GM12874 (cell line): ENCODE measurements around the gene NMB.

Source experiments
- TF ChIP-seq, protein P1 (sequence below): IDR thresholded peaks from 2 replicates; pipeline ENCODE4 v1.5.1; 2011; ENCODE audit warnings: low read depth, mild to moderate bottlenecking, control low read depth, low read length, moderate library complexity; ENCODE audit not compliant: insufficient read depth

Gene NMB

GRCh38 chr15:84666373-84666772 is 8.4 kb upstream of the NMB start:
- TF ChIP-seq, protein P1, sequence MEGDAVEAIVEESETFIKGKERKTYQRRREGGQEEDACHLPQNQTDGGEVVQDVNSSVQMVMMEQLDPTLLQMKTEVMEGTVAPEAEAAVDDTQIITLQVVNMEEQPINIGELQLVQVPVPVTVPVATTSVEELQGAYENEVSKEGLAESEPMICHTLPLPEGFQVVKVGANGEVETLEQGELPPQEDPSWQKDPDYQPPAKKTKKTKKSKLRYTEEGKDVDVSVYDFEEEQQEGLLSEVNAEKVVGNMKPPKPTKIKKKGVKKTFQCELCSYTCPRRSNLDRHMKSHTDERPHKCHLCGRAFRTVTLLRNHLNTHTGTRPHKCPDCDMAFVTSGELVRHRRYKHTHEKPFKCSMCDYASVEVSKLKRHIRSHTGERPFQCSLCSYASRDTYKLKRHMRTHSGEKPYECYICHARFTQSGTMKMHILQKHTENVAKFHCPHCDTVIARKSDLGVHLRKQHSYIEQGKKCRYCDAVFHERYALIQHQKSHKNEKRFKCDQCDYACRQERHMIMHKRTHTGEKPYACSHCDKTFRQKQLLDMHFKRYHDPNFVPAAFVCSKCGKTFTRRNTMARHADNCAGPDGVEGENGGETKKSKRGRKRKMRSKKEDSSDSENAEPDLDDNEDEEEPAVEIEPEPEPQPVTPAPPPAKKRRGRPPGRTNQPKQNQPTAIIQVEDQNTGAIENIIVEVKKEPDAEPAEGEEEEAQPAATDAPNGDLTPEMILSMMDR: no peak

DNA sequence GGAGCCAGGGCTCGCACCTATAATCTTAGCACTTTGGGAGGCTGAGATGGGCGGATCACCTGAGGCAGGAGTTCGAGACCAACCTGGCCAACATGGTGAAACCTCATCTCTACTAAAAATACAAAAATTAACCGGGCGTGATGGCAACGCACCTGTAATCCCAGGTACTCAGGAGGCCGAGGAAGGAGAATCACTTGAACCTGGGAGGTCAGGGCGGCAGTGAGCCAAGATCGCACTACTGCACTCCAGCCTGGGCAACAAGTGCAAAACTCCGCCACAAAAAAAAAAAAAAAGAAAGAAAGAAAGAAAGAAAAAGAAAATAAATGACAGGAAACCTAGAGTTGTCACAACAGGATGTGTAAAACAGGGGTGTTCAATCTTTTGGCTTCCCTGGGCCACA is 3.0 kb upstream of the NMB start:
- TF ChIP-seq, protein P1: no peak

GRCh38 chr15:84659904-84660781 is 2.1 kb upstream of the NMB start:
- TF ChIP-seq, protein P1: no peak

DNA sequence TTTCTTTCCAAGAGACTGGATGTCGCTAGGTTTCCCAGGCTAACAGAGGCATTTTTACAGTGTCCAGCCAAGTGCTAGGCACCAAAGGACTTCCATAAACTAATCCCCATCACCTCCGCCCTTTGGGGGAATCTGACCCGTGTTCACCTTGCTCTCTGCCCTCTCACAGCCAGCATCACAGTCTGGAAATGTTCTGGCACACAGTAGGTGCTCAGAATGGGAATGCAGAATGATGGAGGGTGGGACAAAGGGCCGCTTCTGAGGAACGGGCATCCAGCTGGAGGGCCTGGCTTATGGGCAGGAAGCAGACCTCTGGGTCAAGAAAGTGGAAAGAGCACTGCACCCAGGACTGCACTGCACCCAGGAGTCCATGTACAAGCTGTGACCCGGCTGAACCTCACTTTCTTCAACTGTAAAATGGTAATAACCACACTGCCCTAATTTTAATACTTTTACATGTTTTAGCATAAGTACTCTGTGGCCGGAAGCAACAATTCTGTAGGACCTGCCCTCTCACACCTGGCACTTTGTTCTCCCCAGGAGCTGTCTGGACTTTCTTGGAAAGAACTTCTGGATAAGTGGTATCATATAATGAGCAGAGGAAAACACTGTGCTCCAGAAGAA is 901 bp upstream of the NMB start:
- TF ChIP-seq, protein P1: no peak

DNA sequence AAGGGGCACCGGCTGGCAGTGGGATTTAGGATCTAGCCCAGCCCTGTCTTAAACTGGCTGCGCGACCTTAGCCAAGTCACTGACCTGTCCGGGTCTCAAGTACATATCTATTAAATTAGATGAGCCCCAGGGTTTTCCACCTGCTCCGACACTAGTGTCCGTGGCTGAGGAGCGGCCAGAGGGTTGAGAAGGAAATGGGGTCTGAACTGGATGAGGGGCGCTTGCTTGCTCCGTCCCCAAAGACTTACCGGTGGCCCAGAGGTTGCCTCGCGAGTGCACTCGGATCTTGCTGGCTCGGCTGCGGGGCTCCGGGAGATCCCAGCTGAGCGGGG is 285 bp downstream of the NMB start:
- TF ChIP-seq, protein P1: no peak

DNA sequence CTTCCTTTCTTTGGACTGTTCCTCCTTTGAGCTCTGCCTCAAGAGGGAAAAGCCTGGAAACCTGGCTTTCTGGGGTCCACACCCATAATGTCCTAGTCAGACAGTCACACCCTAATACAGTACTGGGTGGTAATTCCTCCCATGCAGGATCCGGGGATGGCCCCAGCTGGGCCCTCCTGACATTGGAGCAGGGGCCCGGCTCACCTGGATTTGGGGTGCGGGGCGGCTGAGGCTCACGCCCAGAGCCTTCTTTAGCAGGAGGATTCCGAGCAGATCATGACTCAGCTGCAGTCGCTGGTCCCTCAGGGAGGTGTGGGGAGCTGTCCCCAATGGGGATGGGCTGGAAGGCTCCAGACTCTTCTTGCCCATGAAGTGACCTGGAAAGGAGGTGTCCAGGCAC is 1.0 kb downstream of the NMB start:
- TF ChIP-seq, protein P1: no peak

DNA sequence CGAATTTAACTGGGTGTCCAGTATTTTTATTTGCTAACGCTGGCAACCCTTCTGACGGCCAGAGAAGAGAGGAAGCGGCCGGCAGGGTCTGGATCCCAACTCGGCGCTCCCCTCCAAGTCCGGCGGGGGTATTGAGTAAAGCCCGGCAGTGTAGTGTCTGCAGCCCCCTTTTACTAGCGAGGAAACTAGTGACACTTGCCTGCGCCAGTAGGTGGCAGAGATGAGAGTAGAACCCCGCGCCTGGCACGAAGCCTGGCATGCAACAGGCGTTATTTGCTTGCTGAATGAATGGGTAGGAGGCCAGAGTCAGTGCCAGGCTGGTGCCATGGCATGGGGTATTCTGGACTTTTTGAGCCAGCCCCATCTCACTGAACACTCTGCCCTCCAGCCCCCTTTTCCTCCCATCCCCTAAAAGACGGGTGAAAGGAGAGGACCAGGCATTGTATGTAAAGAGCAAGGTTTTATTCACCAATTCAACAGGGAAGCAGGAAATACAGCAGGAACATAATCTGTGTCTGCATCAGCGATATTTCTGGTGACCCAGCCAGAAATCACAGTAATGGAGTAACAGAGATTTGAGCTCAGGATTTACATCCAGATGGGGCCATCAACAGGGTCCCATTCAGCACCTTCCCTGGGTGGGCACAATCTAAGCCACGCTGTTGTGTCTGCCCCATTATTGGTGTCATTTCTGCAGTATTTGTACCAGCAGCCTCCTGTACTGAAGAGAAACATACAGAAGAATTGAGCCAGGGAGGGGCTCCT is 3.1 kb downstream of the NMB start:
- TF ChIP-seq, protein P1: peak; percentile 80
